HepG2 (cell line): ENCODE data around the gene CMIP. TPM values are rescaled to one million over a fixed set of nuclear protein-coding genes. Genes with fewer than 3 reads are reported as not detected.

ENCODE experiments used
- CBX2 ChIP-seq, 2 experiments: fragments of 200-600 bp in 1 of 2; sonication (generic); formaldehyde crosslinking in 1 of 2; IDR thresholded peaks; 2 replicates each; pipeline versions ENCODE4 v1.7.0 to v1.8.1; 2018 to 2022; ENCODE audit warnings: low read depth in 2 of 2, low read length in 1 of 2, mild to moderate bottlenecking in 1 of 2, missing genetic modification reagents in 1 of 2
- CSRNP2 ChIP-seq: sonication (generic); formaldehyde crosslinking; conservative IDR thresholded peaks from 2 replicates; pipeline ENCODE4 v1.8.0; 2022; ENCODE audit warnings: low read depth, missing genetic modification reagents
- DNMT1 ChIP-seq: sonication (generic); formaldehyde crosslinking; IDR thresholded peaks from 2 replicates; pipeline ENCODE4 v1.5.1; 2020; ENCODE audit warnings: mild to moderate bottlenecking, missing genetic modification reagents
- EHMT2 ChIP-seq: fragments of 200-600 bp; sonication (generic); IDR thresholded peaks from 2 replicates; pipeline ENCODE4 v1.7.0; 2017; ENCODE audit warnings: antibody characterized with exemption, low read depth, low read length, borderline replicate concordance
- KAT2B ChIP-seq: fragments of 150-350 bp; IDR thresholded peaks from 2 replicates; pipeline ENCODE4 v1.6.1; 2014; ENCODE audit warnings: low read depth, low read length, borderline replicate concordance
- NFE2L1 ChIP-seq: sonication (generic); formaldehyde crosslinking; IDR thresholded peaks from 2 replicates; pipeline ENCODE4 v1.4.0; 2020; ENCODE audit warnings: missing genetic modification reagents, mild to moderate bottlenecking, borderline replicate concordance
- NFE2L2 ChIP-seq: fragments of 150-350 bp; IDR thresholded peaks from 2 replicates; pipeline ENCODE4 v1.6.1; 2014; ENCODE audit warnings: low read length
- RELA ChIP-seq: sonication (generic); formaldehyde crosslinking; IDR thresholded peaks from 2 replicates; pipeline ENCODE4 v1.4.0; 2020; ENCODE audit warnings: missing genetic modification reagents
- SYNCRIP ChIP-seq: fragments of 200-400 bp; formaldehyde crosslinking; IDR thresholded peaks from 2 replicates; pipeline ENCODE4 v1.6.1; 2018; ENCODE audit warnings: mild to moderate bottlenecking, low read depth, low read length; ENCODE audit not compliant: insufficient read depth
- TCF12 ChIP-seq, 2 experiments: fragments of 450-650 bp in 1 of 2; sonication (generic) in 1 of 2; formaldehyde crosslinking in 1 of 2; IDR thresholded peaks; 2 replicates each; pipeline versions ENCODE4 v1.6.1 to v1.8.0; 2017 to 2022; ENCODE audit warnings: antibody characterized with exemption in 1 of 2, mild to moderate bottlenecking in 1 of 2, missing genetic modification reagents in 1 of 2, moderate library complexity in 1 of 2
- ZBTB40 ChIP-seq, 2 experiments: fragments of 450-650 bp in 1 of 2; sonication (generic) in 1 of 2; formaldehyde crosslinking in 1 of 2; IDR thresholded peaks; 2 replicates each; pipeline versions ENCODE4 v1.6.1 to v1.8.0; 2016 to 2022; ENCODE audit warnings: antibody characterized with exemption in 1 of 2, mild to moderate bottlenecking in 1 of 2, missing genetic modification reagents in 1 of 2
- ZNF251 ChIP-seq: sonication (generic); formaldehyde crosslinking; IDR thresholded peaks from 2 replicates; pipeline ENCODE4 v1.9.0; 2021; ENCODE audit warnings: mild to moderate bottlenecking, missing genetic modification reagents
- ZNF282 ChIP-seq: fragments of 450-650 bp; IDR thresholded peaks from 2 replicates; pipeline ENCODE4 v1.6.1; 2018; ENCODE audit not compliant: partially characterized antibody
- ZNF772 ChIP-seq: sonication (generic); formaldehyde crosslinking; IDR thresholded peaks from 2 replicates; pipeline ENCODE4 v1.5.0; 2020; ENCODE audit warnings: mild to moderate bottlenecking, missing genetic modification reagents
- ZNF784 ChIP-seq: sonication (generic); formaldehyde crosslinking; IDR thresholded peaks from 2 replicates; pipeline ENCODE4 v1.5.1; 2020; ENCODE audit warnings: missing genetic modification reagents, mild to moderate bottlenecking, borderline replicate concordance
- ZZZ3 ChIP-seq: sonication (generic); formaldehyde crosslinking; IDR thresholded peaks from 2 replicates; pipeline ENCODE4 v1.4.0; 2020; ENCODE audit warnings: missing genetic modification reagents, mild to moderate bottlenecking, borderline replicate concordance
- polyA plus RNA-seq, 8 experiments: library from polyadenylated mRNA; depleted of rRNA in 3 of 8; stranded (reverse) in 7 of 8; unstranded in 1 of 8; fragments of >200 nt; fragmentation: Illumina TruSeq in 4 of 8; extraction: Trizol in 4 of 8; gene quantifications; 2 replicates each; pipeline versions ENCODE4 v1.2.1 to v1.2.3, GENCODE V29; 2011 to 2016; ENCODE audit warnings: low read depth in 4 of 8, missing spikeins in 1 of 8, mixed read lengths in 1 of 8; ENCODE audit not compliant: insufficient read depth in 1 of 8
- total RNA-seq, 5 experiments: library from RNA; depleted of rRNA; stranded (reverse); fragments of >200 nt; fragmentation: Illumina TruSeq; extraction: Trizol; gene quantifications; 2 replicates each; pipeline ENCODE4 v1.2.3, GENCODE V29; 2016; ENCODE audit warnings: low read depth in 1 of 5
- TF ChIP-seq, protein P1 (sequence below): sonication (generic); formaldehyde crosslinking; IDR thresholded peaks from 2 replicates; pipeline ENCODE4 v1.8.1; 2023; ENCODE audit warnings: mild to moderate bottlenecking, missing genetic modification reagents

The CMIP gene
- total and polyA plus RNA-seq, 2 of the 13 experiments (the other 11 are each of a cell fraction or from before 2014, with no cell fraction given) = 10.9 to 18.1 TPM

GRCh38 chr16:81429045-81429521, 15.5 kb upstream of the CMIP start (continued):
- TF ChIP-seq ZBTB40 (IDR thresholded peaks at IDR 0.05) (no peak), ZBTB40 (CRISPR knock-in tag; IDR thresholded peaks at IDR 0.05) (no peak), TCF12 (IDR thresholded peaks at IDR 0.05) (no peak), TCF12 (CRISPR knock-in tag; IDR thresholded peaks at IDR 0.05) (no peak), NFE2L1 (CRISPR knock-in tag) (no peak), ZNF772 (CRISPR knock-in tag) (no peak), RELA (CRISPR knock-in tag) (no peak), ZNF784 (CRISPR knock-in tag) (no peak), CBX2 (IDR thresholded peaks at IDR 0.05; ENCODE audit: low read depth, low read length) (no peak), CBX2 (CRISPR knock-in tag; IDR thresholded peaks at IDR 0.05; ENCODE audit: low read depth) (no peak), EHMT2 (no peak), ZZZ3 (CRISPR knock-in tag) (no peak), ZNF282 (no peak), KAT2B (no peak), DNMT1 (CRISPR knock-in tag) (no peak), SYNCRIP (no peak), NFE2L2 (no peak), ZNF251 (CRISPR knock-in tag) (no peak), CSRNP2 (CRISPR knock-in tag) (no peak)
- TF ChIP-seq, protein P1, sequence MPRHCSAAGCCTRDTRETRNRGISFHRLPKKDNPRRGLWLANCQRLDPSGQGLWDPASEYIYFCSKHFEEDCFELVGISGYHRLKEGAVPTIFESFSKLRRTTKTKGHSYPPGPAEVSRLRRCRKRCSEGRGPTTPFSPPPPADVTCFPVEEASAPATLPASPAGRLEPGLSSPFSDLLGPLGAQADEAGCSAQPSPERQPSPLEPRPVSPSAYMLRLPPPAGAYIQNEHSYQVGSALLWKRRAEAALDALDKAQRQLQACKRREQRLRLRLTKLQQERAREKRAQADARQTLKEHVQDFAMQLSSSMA (CRISPR knock-in tag) = no peak
